Hematopoietic multipotent progenitor cell treated with erythropoietin and hydrocortisone succinate and interleukin-3 and kit ligand, for 4 days (in vitro differentiated cells): ENCODE measurements around the gene CPNE6.

ENCODE experiments used
- DNase-seq: peaks from one replicate; pipeline ENCODE4 v3.0.0-alpha.2; 2015

Gene CPNE6

GRCh38 chr14:24070285-24071143 is 848 bp upstream of the CPNE6 start:
- no peak for DNase-seq

- DNase-seq: no peak
These were observed 571 bp downstream of the CPNE6 start for GRCh38 chr14:24071836-24072430.

- no peak for DNase-seq
These were observed 1.1 kb downstream of the CPNE6 start for GRCh38 chr14:24072436-24072835.

GRCh38 chr14:24072881-24073877 is 1.8 kb downstream of the CPNE6 start:
- no peak for DNase-seq

- no peak for DNase-seq
These were observed 3.5 kb downstream of the CPNE6 start for GRCh38 chr14:24074625-24075484.

- DNase-seq: no peak
These were observed 4.3 kb downstream of the CPNE6 start for GRCh38 chr14:24075485-24076301.

- DNase-seq: no peak
These were observed 4.9 kb downstream of the CPNE6 start for GRCh38 chr14:24076302-24076601.

GRCh38 chr14:24077086-24077485 is 5.7 kb downstream of the CPNE6 start:
- DNase-seq: no peak

GRCh38 chr14:24078146-24078545 is 6.8 kb downstream of the CPNE6 start:
- DNase-seq: no peak

GRCh38 chr14:24079491-24080141 is 8.3 kb downstream of the CPNE6 start:
- DNase-seq: peak; percentile 66

GRCh38 chr14:24080142-24080530 is 8.8 kb downstream of the CPNE6 start:
- no peak for DNase-seq

- DNase-seq: peak; percentile 75
These were observed 9.8 kb downstream of the CPNE6 start for GRCh38 chr14:24080888-24081738.

- DNase-seq: no peak
These were observed 10.4 kb downstream of the CPNE6 start for GRCh38 chr14:24081739-24082211.

- DNase-seq: no peak
These were observed 11.2 kb downstream of the CPNE6 start for GRCh38 chr14:24082411-24083080.

GRCh38 chr14:24083462-24083861 is 12.1 kb downstream of the CPNE6 start:
- DNase-seq: no peak

GRCh38 chr14:24084440-24084839 is 13.1 kb downstream of the CPNE6 start:
- no peak for DNase-seq

- no peak for DNase-seq
These were observed 13.9 kb downstream of the CPNE6 start for GRCh38 chr14:24085215-24085614.

- no peak for DNase-seq
These were observed 15.0 kb downstream of the CPNE6 start for GRCh38 chr14:24086193-24086955.
